ENCODE measurements around the gene MAP1S.

DNA sequence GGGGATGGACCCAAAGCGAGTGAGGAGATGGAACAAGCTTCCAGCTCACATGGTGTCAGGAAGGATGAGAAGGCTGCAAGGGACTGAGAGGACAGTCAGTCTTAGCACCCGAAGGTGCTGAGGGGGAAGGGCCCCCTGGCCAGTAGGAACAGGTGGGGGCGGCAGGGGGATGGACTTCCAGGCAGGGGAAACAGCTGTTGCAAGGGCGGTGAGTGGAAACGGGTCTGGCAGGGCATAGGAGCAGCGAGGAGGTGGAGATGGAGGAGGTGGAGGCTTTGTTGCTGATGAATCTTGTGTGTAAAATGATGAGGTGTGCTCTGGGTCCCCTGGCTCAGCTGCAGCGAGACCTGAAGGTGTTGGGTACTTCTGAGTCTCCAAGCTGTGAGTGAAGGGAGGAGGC lies 1.2 kb downstream of the MAP1S start:
- TF ChIP-seq, protein P1, sequence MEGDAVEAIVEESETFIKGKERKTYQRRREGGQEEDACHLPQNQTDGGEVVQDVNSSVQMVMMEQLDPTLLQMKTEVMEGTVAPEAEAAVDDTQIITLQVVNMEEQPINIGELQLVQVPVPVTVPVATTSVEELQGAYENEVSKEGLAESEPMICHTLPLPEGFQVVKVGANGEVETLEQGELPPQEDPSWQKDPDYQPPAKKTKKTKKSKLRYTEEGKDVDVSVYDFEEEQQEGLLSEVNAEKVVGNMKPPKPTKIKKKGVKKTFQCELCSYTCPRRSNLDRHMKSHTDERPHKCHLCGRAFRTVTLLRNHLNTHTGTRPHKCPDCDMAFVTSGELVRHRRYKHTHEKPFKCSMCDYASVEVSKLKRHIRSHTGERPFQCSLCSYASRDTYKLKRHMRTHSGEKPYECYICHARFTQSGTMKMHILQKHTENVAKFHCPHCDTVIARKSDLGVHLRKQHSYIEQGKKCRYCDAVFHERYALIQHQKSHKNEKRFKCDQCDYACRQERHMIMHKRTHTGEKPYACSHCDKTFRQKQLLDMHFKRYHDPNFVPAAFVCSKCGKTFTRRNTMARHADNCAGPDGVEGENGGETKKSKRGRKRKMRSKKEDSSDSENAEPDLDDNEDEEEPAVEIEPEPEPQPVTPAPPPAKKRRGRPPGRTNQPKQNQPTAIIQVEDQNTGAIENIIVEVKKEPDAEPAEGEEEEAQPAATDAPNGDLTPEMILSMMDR (conservative IDR thresholded peaks at IDR 0.05 in 1 of 2, IDR thresholded peaks at IDR 0.05 in 1 of 2; ENCODE audit: low read depth in 1 of 2, low read length in 2 of 2) = no peak
- no peak for TF ChIP-seq EZH2 (IDR thresholded peaks at IDR 0.05; ENCODE audit: low read length, missing control alignments)

Data from fibroblast of lung (primary cell).